ENCODE results near the gene HOXB1. TPM values are rescaled to one million over a fixed set of nuclear protein-coding genes. Genes with fewer than 3 reads are reported as not detected.

The HOXB1 gene
- total and polyA plus RNA-seq, 5 experiments from 2014 or later: not detected

DNA sequence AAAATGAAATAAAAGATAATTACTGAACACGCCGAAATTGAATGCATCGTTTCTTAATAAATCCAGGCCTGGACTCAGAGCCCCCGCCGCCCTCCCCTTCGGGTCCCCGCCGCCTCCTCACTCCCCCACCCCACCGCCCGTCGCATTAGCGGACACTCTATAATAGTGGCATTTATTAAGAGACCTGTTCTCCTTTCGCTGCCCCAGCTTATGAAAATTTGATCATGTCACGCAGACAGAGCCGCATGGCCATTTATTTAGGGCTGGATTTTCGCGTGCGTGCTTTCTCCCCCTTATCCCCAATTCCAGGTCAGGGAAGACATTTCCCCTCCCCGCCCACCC is 20.4 kb upstream of the HOXB1 start:
- Mint-ChIP-seq H3K4me3 (no peak overlapping the region), H3K27me3 (peaks cover 1 to 40% (median 10%) of the 10 kb centered on the region in 5 donors)
- POLR2A ChIA-PET: interaction anchor here (0.9 kb wide), 1 partner anchor 10 kb away, joined by 3 read pairs; no protein-coding TSS in a partner anchor

DNA sequence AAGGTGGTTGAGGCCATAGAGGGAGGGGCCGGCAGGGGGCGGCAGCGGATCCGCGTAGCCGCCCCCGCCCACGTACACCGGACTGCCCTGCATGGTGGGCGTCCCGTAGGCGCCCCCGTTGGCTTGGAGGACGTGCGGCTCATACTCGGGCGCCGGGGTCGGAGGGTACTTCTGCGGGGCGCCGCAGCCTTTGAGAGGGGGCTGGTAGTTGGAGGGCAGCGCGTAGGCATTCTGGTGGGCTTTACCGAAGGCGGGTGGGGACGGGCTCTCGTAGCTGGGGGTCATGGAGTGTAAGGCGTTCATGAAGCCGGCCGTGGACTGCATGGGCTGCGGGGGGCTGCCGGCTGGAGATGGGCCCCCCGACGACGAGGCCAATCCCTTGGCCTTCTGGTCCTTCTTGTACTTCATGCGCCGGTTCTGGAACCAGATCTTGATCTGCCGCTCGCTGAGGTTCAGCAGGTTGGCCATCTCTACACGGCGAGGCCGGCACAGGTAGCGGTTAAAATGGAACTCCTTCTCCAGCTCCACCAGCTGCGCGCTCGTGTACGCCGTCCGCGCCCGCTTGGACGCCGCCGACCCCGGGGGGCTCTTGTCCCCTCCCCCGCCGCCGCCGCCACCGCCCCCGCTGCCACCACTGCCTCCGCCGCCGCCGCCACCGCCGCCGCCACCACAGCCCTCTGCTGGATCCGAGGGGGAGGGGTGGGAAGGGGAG is 19.8 kb upstream of the HOXB1 start:
- peaks cover 3 to 40% (median 8%) of the 10 kb centered on the region in 5 donors for H3K27me3 Mint-ChIP-seq
- no peaks in the 10 kb centered on the region for H3K9me3 Mint-ChIP-seq
- H3K4me1 Mint-ChIP-seq: peaks cover 12 to 36% (median 26%) of the 10 kb centered on the region in 4 donors
- no peak overlapping the region for H3K27ac Mint-ChIP-seq
- DNase-seq (no peak), ATAC-seq (no peak)
- H3K4me3 Mint-ChIP-seq: no peak overlapping the region
- H3K36me3 Mint-ChIP-seq: peaks cover 0 to 2% (median 0%) of the 10 kb centered on the region in 3 donors
- POLR2A ChIA-PET: interaction anchor here (0.9 kb wide), 1 partner anchor 9 kb away, joined by 3 read pairs; no protein-coding TSS in a partner anchor

More for the DNA sequence above, 20.4 kb upstream of the HOXB1 start:
- Mint-ChIP-seq H3K36me3 (peaks cover 0 to 2% (median 0%) of the 10 kb centered on the region in 3 donors), H3K27ac (no peak overlapping the region), H3K4me1 (peaks cover 13 to 35% (median 29%) of the 10 kb centered on the region in 4 donors), H3K9me3 (no peaks in the 10 kb centered on the region)
- no peak for DNase-seq
- ATAC-seq: no peak

DNA sequence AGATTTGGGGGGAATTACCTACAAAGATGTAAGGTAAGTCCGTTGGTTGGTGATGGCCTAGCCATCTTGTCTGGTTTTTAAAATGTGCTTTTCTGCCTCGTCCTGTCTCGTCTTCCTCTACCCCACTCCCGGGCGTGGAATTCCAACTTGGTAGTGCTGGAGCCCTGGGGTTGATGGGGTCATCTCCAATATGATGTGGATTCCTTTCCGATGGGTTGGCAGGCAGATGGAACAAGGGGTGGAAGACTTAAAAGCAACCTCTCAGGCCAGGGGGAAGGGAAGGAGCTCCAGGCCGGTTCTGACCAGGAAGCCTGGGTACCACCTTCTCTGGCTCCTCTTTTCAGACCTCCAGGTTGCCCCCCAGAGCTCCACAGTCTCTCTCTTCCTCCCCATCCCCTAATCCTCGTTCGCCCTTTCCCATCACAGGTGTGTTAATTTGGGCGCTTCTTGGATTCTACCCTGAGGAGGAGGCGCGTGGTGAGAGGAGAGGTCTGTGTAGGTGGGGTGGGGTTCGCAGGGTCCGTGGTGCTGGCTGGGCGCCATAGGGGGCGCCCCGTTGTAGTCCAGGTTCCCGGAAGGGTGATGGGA is 19.2 kb upstream of the HOXB1 start:
- H3K4me1 Mint-ChIP-seq: peaks cover 9 to 40% (median 24%) of the 10 kb centered on the region in 4 donors
- POLR2A ChIA-PET: no interaction called here
- H3K27me3 Mint-ChIP-seq: peaks cover 4 to 40% (median 6%) of the 10 kb centered on the region in 5 donors

DNA sequence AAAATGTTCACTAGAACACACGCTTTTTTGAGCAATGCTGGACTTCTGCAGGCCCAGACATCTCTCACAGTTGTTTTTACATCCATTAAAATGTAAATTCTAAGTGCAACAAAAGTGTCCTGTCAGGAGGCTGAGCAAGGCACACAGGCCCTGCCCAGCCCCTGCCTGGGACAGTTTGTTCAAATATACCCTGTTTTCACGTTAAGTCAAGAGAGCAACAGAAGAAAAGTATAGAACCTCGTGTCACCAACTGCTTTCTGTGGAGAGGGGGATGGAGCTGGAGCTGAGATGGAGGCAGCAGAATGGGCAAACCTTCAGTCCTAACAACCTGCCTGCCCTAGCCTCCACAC is 18.4 kb upstream of the HOXB1 start:
- Mint-ChIP-seq H3K9me3 (no peaks in the 10 kb centered on the region), H3K4me3 (no peak overlapping the region), H3K36me3 (peaks cover 0 to 2% (median 0%) of the 10 kb centered on the region in 3 donors), H3K27me3 (peaks cover 4 to 35% (median 5%) of the 10 kb centered on the region in 5 donors), H3K27ac (peak overlapping the region in 1 of 10 donors; percentile 82), H3K4me1 (peaks cover 8 to 43% (median 25%) of the 10 kb centered on the region in 4 donors)
- DNase-seq (no peak), ATAC-seq (no peak)
- POLR2A ChIA-PET: interaction anchor here (0.7 to 2.2 kb wide), 3 partner anchors 12 to 117 kb away, joined by 3 to 5 read pairs (median 3); no protein-coding TSS in a partner anchor

More for the DNA sequence above, 19.2 kb upstream of the HOXB1 start:
- ATAC-seq: no peak
- no peak for DNase-seq
- Mint-ChIP-seq H3K27ac (peak overlapping the region in 1 of 10 donors; percentile 40), H3K9me3 (no peaks in the 10 kb centered on the region), H3K36me3 (peaks cover 0 to 2% (median 0%) of the 10 kb centered on the region in 3 donors), H3K4me3 (no peak overlapping the region)

DNA sequence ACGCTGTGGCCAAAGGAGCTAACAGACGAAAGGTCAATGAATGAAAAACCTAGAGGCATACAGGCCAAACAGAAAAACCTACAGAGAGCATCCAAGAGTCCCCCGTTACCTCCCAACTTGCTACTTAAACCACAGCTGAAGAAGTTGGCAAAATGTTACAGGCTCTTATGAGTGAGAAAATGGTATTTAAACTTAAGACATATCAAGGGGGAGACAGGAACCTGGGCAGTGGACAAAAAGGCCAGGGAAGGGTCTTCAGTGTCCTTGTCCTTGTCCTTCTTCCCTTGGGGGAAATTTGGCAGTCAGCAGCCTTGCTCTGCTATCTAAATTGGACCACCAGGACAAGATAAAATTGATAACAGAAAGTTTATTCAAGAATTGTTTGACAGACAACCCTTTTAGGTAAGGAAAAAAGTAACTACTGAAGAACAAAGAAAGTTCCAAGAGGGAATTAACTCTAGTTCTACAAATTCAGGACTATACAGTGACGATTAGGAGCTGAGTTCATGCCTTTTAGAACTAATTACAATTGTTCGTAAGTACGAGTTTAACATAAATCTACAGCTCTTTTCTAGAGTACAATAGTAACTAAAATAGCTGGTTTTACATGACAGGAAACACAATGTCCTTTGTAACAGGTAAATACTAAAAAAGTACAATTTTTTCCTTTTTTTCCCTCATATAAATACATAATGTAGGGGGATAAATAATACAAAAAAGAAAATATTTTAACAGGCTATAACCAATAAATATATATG is 17.9 kb upstream of the HOXB1 start:
- peak overlapping the region in 9 of 10 donors; percentile 78 to 99 (median 90) for H3K27ac Mint-ChIP-seq
- peak overlapping the region; percentile 52 to 99 (median 75) for H3K4me3 Mint-ChIP-seq
- peaks cover 0 to 4% (median 0%) of the 10 kb centered on the region in 3 donors for H3K36me3 Mint-ChIP-seq
- peaks cover 11 to 47% (median 29%) of the 10 kb centered on the region in 4 donors for H3K4me1 Mint-ChIP-seq
- POLR2A ChIA-PET: interaction anchor here (0.7 to 2.2 kb wide), 5 partner anchors 11 to 117 kb away, joined by 3 to 5 read pairs (median 3); no protein-coding TSS in a partner anchor
- H3K9me3 Mint-ChIP-seq: no peaks in the 10 kb centered on the region
- ATAC-seq: peak; percentile 7 to 14
- no peak for DNase-seq
- H3K27me3 Mint-ChIP-seq: peaks cover 4 to 35% (median 7%) of the 10 kb centered on the region in 5 donors

DNA sequence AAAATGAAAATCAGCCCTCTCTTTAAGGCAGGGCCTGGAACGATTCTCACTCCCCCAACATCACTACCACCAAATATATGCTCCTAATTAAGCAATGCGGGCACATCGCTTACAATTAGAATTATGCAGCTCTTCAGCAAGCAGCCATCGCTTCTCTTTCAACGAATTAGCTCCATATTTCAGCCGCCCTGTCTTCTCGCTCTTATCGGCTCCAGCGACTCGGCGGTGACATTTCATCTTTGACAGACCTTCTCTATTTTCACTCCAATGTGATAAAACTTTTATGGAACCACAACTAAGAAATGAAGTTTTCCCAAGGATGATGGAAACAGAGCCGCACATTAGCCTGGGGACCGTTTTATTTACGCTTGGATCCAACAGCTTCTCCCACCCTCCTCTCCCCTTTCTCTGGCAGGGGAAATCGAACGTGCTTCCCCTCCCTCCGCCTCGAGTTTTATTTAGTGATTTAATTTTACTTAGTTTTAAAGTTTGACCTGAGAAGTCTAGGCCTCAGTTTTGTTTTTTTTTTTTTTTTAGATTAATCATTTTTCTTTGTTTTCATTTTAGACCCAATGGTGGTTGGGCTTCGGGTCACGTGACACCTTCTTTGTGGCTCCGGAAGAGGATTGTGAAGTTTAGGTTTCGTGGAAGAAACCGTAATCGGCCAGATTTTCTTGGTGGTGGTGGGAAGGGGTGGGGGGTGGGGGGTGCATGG is 17.2 kb upstream of the HOXB1 start:
- DNase-seq (peak in 6 of 10 donors; percentile 12 to 80 (median 36)), ATAC-seq (peak; percentile 8 to 22)
- peaks cover 4 to 32% (median 7%) of the 10 kb centered on the region in 5 donors for H3K27me3 Mint-ChIP-seq
- H3K4me3 Mint-ChIP-seq: peak overlapping the region; percentile 52 to 99 (median 75)
- peak overlapping the region in 9 of 10 donors; percentile 78 to 99 (median 90) for H3K27ac Mint-ChIP-seq
- peaks cover 0 to 4% (median under 1%) of the 10 kb centered on the region in 3 donors for H3K36me3 Mint-ChIP-seq
- no peaks in the 10 kb centered on the region for H3K9me3 Mint-ChIP-seq
- H3K4me1 Mint-ChIP-seq: peaks cover 11 to 47% (median 31%) of the 10 kb centered on the region in 4 donors
- POLR2A ChIA-PET: interaction anchor here (0.6 to 3.0 kb wide), 9 partner anchors 9 to 1136 kb away, joined by 3 to 9 read pairs (median 5); partner anchors contain the start of gene HOXB4

DNA sequence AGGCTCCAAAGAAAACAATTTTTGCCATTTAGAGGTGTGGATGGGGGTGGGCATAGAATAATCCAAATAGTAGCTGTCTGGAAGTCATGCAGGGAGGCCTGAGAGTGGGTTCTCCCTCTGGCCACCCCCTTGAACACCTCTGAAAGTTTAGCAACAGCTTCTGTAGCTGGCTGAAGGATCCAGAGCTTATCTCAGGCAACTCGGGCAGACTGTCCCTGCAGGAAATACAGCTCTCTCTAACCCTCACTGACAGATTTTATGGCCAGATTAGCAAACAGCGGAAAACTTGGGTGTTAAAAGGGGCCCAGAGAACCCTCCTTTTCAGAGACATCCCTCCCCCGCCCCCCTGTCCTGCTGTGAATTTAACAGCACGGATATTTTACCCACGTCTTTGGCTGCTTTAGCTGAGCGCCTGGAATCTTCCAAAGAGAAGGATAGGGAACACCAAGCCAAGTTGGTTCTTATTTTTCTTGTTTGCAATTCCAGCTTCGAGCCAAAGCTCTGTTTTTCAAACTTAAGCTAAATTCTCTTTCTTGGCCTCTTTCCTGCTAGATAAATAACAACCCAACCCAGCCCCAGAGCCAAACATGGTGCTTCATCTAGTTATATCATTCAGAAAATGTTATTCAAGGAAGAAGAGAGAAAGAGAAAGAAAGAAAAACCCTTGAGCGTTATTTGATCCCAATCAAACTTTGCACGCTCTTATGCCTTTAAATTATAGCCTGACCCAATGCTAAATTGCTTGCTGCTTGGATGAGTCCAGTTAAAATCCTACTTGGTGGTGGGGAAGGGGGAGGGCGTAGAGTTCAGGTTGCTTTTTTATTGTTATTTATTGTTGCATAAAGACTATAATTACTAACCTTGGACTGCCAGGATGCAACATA is 16.4 kb upstream of the HOXB1 start:
- no peak for ATAC-seq
- peaks cover 14 to 53% (median 36%) of the 10 kb centered on the region in 4 donors for H3K4me1 Mint-ChIP-seq

DNA sequence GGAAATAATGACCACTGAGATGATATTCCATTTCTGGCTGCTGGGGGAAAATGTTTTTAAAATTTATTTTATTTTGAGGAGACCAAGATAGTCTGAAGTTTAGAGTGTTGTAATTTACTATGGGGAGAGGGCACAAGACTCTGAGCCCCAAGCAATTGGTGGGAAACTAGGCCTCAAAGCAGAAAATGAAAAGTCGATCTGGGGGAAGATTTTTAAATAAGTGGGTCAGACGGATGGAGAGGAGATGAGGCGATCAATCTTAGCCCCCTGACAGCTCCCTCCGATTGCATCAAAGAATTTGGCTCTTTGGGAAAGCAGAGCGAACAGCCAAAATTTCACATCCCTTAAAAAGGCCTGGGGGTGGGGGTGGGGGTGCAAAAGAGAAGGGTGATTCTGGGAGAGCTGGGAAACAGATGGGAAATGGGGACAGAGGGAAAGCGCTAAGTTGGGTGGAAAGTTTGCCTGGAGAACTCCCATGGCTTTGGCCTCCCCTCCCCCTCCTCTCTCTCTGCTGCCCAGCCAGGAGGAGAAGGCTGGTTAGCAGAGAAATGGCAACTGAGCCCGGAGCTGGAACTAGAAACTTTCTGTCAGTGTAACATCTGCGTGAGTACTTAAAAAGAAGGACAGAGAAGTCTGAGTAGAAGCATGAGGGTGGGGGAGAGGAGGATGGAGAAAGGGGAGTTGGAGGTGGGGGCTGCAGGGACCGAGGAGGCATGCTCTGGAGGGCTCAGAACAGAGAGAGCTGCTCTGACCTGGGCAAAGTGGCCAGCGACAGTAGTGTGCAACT is 15.5 kb upstream of the HOXB1 start:
- peak overlapping the region; percentile 16 to 99 (median 69) for H3K4me3 Mint-ChIP-seq

More for the DNA sequence above, 16.4 kb upstream of the HOXB1 start:
- H3K27me3 Mint-ChIP-seq: peaks cover 6 to 36% (median 7%) of the 10 kb centered on the region in 5 donors
- no peak for DNase-seq
- peak overlapping the region in 9 of 10 donors; percentile 78 to 99 (median 90) for H3K27ac Mint-ChIP-seq
- peaks cover 0 to 4% (median 4%) of the 10 kb centered on the region in 3 donors for H3K36me3 Mint-ChIP-seq
- H3K4me3 Mint-ChIP-seq: peak overlapping the region; percentile 28 to 99 (median 78)
- POLR2A ChIA-PET: interaction anchor here (0.5 to 3.0 kb wide), 11 partner anchors 8 to 1135 kb away, joined by 3 to 9 read pairs (median 5); partner anchors contain the start of gene HOXB4
- no peaks in the 10 kb centered on the region for H3K9me3 Mint-ChIP-seq

DNA sequence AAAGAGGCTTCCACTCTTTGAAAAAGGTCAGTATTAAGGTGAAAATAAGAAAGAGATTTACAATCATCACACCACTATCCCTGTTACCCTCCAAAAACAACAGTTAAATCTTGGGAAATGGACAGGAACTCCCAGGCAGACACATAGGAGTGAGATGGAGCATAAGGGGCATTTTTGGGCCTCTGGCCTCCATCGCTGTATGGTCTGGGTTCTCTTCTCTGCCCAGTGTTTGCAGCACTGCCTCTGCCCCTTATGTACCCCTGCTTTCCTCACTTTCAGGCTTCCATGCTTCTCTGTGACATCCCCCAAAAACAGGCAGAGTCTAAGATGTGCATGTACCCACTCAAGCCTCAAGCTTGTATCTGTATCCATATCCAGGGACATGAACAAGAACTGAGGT is 14.7 kb upstream of the HOXB1 start:
- H3K9me3 Mint-ChIP-seq: no peaks in the 10 kb centered on the region
- H3K4me1 Mint-ChIP-seq: peaks cover 21 to 64% (median 48%) of the 10 kb centered on the region in 4 donors
- POLR2A ChIA-PET: interaction anchor here (3.0 kb wide), 1 partner anchor 33 kb away, joined by 9 read pairs; the partner anchor contains the start of gene HOXB4
- H3K27ac Mint-ChIP-seq: peak overlapping the region in 8 of 10 donors; percentile 60 to 99 (median 87)
- DNase-seq (no peak), ATAC-seq (no peak)
- H3K27me3 Mint-ChIP-seq: peaks cover 6 to 41% (median 12%) of the 10 kb centered on the region in 5 donors
- peak overlapping the region; percentile 82 to 99 (median 94) for H3K4me3 Mint-ChIP-seq
- H3K36me3 Mint-ChIP-seq: peaks cover 2 to 4% (median 4%) of the 10 kb centered on the region in 3 donors

More for the DNA sequence above, 15.5 kb upstream of the HOXB1 start:
- POLR2A ChIA-PET: interaction anchor here (0.5 to 3.0 kb wide), 6 partner anchors 9 to 163 kb away, joined by 4 to 9 read pairs (median 5); partner anchors contain the start of gene HOXB4
- ATAC-seq (no peak), DNase-seq (no peak)
- Mint-ChIP-seq H3K27ac (peak overlapping the region in 8 of 10 donors; percentile 60 to 99 (median 86)), H3K9me3 (no peaks in the 10 kb centered on the region), H3K27me3 (peaks cover 6 to 41% (median 12%) of the 10 kb centered on the region in 5 donors), H3K36me3 (peaks cover 0 to 4% (median 4%) of the 10 kb centered on the region in 3 donors), H3K4me1 (peaks cover 19 to 60% (median 42%) of the 10 kb centered on the region in 4 donors)

DNA sequence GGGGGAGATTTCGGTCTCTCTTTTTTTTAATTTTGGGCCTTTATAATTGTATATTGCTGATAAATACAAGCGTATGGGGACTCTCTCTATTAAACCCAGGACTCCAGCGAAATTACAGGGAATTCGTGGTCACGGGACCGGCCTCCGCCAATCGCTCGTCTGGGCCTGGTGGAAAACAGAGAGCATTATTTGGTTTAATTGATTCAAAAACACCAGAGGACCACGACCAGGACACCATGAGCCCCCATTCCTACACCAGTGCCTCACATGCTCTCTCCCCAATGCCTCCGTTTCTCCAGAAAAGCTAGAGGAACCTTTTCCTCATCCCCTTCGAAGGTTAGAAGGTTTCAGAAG is 14.2 kb upstream of the HOXB1 start, which contains the start of gene HOXB2:
TSS of gene HOXB2 (minus strand) at position 88 of the 354 bp plus-strand sequence. CDS start 198 bp downstream, outside the sequence.
- H3K4me1 Mint-ChIP-seq: peaks cover 21 to 64% (median 49%) of the 10 kb centered on the region in 4 donors
- peak within 1 kb of the TSS; percentile 86 to 99 (median 94) for H3K27ac Mint-ChIP-seq
- DNase-seq (no peak), ATAC-seq (no peak)
- POLR2A ChIA-PET: no interaction called here
- peak within 1 kb of the TSS; percentile 82 to 99 (median 94) for H3K4me3 Mint-ChIP-seq
- peaks cover 6 to 41% (median 12%) of the 10 kb centered on the region in 5 donors for H3K27me3 Mint-ChIP-seq
- no peaks in the 10 kb centered on the region for H3K9me3 Mint-ChIP-seq
- H3K36me3 Mint-ChIP-seq: peaks cover 2 to 4% (median 4%) of the 10 kb centered on the region in 3 donors

Measured in naive thymus-derived CD8-positive, alpha-beta T cell (primary cell).